Measurements from ENCODE around the gene KCTD2. TPM values are rescaled to one million over a fixed set of nuclear protein-coding genes. Genes with fewer than 3 reads are reported as not detected.

KCTD2 gene
- total and polyA plus RNA-seq, 2 of the 13 experiments (the other 11 are each of a cell fraction or from before 2014, with no cell fraction given) = 28.3 to 32.6 TPM

DNA sequence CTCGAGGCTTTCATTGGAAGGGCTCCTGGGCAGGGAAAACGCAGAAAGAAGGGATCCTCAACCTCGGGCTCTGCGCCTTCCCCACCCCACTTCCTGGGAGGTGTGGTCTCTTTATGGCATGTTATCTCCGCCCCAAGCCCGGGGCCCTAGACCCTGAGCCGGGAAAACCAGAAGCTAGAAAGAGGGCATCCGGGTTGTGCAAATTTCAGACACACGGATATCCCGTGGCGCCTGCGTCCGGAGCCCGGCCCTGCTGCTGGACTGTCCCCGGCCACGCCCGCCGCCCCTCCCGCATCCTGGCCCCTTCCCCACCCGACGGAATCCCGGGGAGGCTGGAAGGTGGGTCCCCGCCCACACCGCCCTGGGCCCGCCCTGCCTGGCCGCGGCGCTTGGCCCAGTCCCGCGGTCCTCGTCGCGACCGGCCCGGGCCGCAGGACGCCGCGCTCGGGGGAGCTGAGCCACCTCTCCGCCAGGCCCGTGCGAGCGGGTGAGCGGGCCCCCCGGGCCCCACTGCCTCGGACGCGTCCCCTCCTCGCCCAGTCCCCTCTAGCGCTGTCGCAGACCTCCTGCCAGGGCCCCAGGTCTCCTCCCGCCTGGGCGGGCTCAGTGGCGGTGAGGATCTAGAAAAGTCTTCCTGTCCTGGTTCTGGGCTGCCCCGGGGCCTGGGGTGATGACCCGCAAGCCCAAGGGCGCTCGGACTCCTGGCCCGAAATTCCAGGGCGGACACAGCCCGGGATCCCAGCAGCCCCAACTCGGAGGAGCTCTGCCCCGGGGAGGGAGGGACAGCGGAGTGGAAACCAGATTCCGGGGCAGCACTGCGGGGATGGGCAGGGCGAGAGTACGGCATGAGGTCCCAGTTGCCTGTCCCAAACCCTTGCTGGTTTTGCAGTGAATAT lies 40.8 kb downstream of the KCTD2 start, which contains the start of gene SLC16A5 (continued):
- TF ChIP-seq, protein P1, sequence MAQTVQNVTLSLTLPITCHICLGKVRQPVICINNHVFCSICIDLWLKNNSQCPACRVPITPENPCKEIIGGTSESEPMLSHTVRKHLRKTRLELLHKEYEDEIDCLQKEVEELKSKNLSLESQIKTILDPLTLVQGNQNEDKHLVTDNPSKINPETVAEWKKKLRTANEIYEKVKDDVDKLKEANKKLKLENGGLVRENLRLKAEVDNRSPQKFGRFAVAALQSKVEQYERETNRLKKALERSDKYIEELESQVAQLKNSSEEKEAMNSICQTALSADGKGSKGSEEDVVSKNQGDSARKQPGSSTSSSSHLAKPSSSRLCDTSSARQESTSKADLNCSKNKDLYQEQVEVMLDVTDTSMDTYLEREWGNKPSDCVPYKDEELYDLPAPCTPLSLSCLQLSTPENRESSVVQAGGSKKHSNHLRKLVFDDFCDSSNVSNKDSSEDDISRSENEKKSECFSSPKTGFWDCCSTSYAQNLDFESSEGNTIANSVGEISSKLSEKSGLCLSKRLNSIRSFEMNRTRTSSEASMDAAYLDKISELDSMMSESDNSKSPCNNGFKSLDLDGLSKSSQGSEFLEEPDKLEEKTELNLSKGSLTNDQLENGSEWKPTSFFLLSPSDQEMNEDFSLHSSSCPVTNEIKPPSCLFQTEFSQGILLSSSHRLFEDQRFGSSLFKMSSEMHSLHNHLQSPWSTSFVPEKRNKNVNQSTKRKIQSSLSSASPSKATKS (CRISPR knock-in tag; IDR thresholded peaks at IDR 0.05) = no peak
- TF ChIP-seq ZNF780A (CRISPR knock-in tag; IDR thresholded peaks at IDR 0.05) = no peak
- no peak for TF ChIP-seq SP140L (CRISPR knock-in tag; IDR thresholded peaks at IDR 0.05; ENCODE audit: borderline replicate concordance)
- no peak for TF ChIP-seq ZNF124 (CRISPR knock-in tag; IDR thresholded peaks at IDR 0.05)
- no peak for TF ChIP-seq ZFP1 (CRISPR knock-in tag; IDR thresholded peaks at IDR 0.05)
- TF ChIP-seq ZNF75D (CRISPR knock-in tag; IDR thresholded peaks at IDR 0.05; ENCODE audit: borderline replicate concordance) = no peak
- no peak for TF ChIP-seq ZNF432 (CRISPR knock-in tag; IDR thresholded peaks at IDR 0.05; ENCODE audit: borderline replicate concordance)
- TF ChIP-seq ZNF251 (CRISPR knock-in tag; IDR thresholded peaks at IDR 0.05) = no peak
- TF ChIP-seq KMT2B (CRISPR knock-in tag; IDR thresholded peaks at IDR 0.05) = peak; percentile 25; the same call in 1 of the 2 replicates
- TF ChIP-seq NFYB (CRISPR knock-in tag; IDR thresholded peaks at IDR 0.05) = no peak
- TF ChIP-seq, protein P2, sequence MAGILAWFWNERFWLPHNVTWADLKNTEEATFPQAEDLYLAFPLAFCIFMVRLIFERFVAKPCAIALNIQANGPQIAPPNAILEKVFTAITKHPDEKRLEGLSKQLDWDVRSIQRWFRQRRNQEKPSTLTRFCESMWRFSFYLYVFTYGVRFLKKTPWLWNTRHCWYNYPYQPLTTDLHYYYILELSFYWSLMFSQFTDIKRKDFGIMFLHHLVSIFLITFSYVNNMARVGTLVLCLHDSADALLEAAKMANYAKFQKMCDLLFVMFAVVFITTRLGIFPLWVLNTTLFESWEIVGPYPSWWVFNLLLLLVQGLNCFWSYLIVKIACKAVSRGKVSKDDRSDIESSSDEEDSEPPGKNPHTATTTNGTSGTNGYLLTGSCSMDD (CRISPR knock-in tag; IDR thresholded peaks at IDR 0.05) = no peak
- no peak for TF ChIP-seq ZFP36L1 (CRISPR knock-in tag; IDR thresholded peaks at IDR 0.05)
- TF ChIP-seq ZNF496 (CRISPR knock-in tag; IDR thresholded peaks at IDR 0.05; ENCODE audit: insufficient replicate concordance) = no peak
- TF ChIP-seq ZNF770 (CRISPR knock-in tag; IDR thresholded peaks at IDR 0.05) = no peak
- no peak for TF ChIP-seq XBP1 (CRISPR knock-in tag; IDR thresholded peaks at IDR 0.05)
- no peak for TF ChIP-seq ZNF788 (CRISPR knock-in tag; IDR thresholded peaks at IDR 0.05; ENCODE audit: borderline replicate concordance)
- no peak for TF ChIP-seq ZNF691 (CRISPR knock-in tag; IDR thresholded peaks at IDR 0.05; ENCODE audit: borderline replicate concordance, low read depth)
- no peak for TF ChIP-seq ZSCAN9 (CRISPR knock-in tag; IDR thresholded peaks at IDR 0.05; ENCODE audit: borderline replicate concordance)
- no peak for TF ChIP-seq ZBTB26 (CRISPR knock-in tag; IDR thresholded peaks at IDR 0.05; ENCODE audit: borderline replicate concordance)
- no peak for TF ChIP-seq ZBTB1 (CRISPR knock-in tag; IDR thresholded peaks at IDR 0.05; ENCODE audit: borderline replicate concordance)
- no peak for TF ChIP-seq NFYC (CRISPR knock-in tag; IDR thresholded peaks at IDR 0.05)
- TF ChIP-seq ZZZ3 (CRISPR knock-in tag; IDR thresholded peaks at IDR 0.05; ENCODE audit: borderline replicate concordance) = no peak; the same call in 1 of the 2 replicates
- TF ChIP-seq ASH2L (IDR thresholded peaks at IDR 0.05; ENCODE audit: insufficient read length, low read depth, low read length) = no peak

Measured in HepG2 (cell line).